ENCODE measurements around the gene KATNA1.
"Not testable (repeated sequence)": the region's sequence is repeated elsewhere in the genome, so short reads cannot be mapped to it uniquely, and the experiment has no call there.

KATNA1 gene

GRCh38 chr6:149648148-149649145 lies at the start of gene KATNA1:
KATNA1 (minus strand) TSS chr6:149648714; CDS start chr6:149638547, 10,167 bp downstream.
- peak; percentile 87 for DNase-seq

- no peak for DNase-seq
Observed at GRCh38 chr6:149698175-149698574, 49.7 kb upstream of the KATNA1 start.

- no peak for DNase-seq
Observed at GRCh38 chr6:149696901-149697300, 48.4 kb upstream of the KATNA1 start.

- no peak for DNase-seq
Observed at GRCh38 chr6:149694921-149695320, 46.4 kb upstream of the KATNA1 start.

- DNase-seq, result no peak
Observed at GRCh38 chr6:149691201-149691600, 42.7 kb upstream of the KATNA1 start.

DNA sequence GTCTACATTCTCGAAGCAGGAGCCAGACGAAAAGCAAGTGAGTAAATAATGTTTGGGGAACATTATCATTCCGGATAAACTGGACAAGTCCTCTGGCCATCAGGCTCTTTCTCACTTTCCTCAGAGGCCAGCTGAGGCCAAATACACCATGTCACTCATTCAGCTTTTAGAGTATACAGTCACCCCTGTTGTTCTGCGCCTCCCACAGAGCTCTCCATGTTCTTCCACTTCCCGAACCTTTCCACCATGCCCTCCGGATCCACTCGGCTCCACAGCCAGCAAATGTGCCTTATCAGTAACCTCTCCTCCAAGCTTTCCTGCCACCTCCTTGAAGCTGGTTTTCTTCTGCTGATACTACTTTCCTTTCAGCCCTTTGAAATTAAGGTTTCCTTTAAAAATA lies 37.7 kb upstream of the KATNA1 start:
- no peak for DNase-seq

GRCh38 chr6:149683256-149683859 lies 34.8 kb upstream of the KATNA1 start:
- DNase-seq, result no peak

- not testable (repeated sequence) for DNase-seq
Observed at GRCh38 chr6:149681845-149682244, 33.3 kb upstream of the KATNA1 start.

GRCh38 chr6:149681209-149681608 lies 32.7 kb upstream of the KATNA1 start:
- DNase-seq, result no peak

- DNase-seq, result no peak
Observed at GRCh38 chr6:149680503-149680902, 32.0 kb upstream of the KATNA1 start.

GRCh38 chr6:149672265-149672664 lies 23.8 kb upstream of the KATNA1 start:
- not testable (repeated sequence) for DNase-seq

DNA sequence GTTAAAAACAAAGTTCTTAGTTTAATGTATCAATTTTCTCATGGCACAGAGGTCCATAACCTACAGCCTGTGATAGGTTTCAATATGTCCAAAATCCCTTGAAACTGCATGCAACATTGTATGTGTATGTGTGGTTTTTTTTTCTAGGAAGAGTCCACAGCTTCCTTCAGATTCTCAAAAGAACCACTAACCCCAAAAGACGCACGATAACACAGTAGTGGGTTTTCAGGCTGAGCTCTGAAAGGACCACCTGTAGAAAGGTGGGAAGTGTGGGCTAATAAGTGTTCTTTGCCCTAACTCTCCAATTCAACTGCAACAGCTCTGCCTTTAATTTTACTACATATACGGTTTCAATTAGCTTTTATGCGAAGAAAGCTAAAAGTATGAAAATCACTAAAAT lies 11.5 kb upstream of the KATNA1 start:
- no peak for DNase-seq

- no peak for DNase-seq
Observed at GRCh38 chr6:149657441-149657840, 8.9 kb upstream of the KATNA1 start.

GRCh38 chr6:149651056-149651455 lies 2.5 kb upstream of the KATNA1 start:
- DNase-seq, result no peak

GRCh38 chr6:149646599-149646998 lies 1.9 kb downstream of the KATNA1 start:
- DNase-seq, result no peak

DNA sequence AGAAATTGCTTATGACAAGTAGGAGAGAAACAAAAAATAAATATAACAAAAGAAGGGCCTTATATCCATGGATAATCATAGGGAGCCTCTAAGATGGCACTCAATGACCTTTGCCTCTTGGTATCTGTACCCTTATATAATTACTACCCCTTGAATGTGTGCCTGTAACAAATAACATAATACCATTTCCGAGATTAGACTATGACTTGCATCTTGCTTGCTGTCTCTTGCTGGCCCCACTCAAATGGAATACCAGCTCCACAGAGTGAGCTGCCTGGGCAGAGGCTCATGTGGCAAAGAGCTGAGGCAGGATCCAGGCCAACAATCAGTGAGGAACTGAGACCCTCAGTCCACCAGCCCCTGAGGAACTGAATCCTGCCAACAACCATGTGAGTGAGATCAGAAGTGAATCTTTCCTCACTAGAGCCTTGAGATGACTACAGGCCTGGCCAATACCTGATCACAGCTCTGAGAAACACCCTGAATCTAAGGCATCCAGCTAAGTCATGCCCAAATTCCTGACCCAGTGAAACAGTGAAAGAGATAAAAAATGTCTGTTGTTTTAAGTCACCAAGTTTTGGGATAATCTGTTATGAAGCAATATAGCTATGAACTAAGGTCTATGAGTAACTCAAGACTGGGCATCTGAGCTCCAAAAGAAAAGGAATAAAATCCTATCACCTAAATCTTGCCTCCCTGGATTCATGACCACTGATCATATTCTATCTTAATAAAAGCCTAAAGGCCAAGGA lies 5.5 kb downstream of the KATNA1 start:
- no peak for DNase-seq

DNA sequence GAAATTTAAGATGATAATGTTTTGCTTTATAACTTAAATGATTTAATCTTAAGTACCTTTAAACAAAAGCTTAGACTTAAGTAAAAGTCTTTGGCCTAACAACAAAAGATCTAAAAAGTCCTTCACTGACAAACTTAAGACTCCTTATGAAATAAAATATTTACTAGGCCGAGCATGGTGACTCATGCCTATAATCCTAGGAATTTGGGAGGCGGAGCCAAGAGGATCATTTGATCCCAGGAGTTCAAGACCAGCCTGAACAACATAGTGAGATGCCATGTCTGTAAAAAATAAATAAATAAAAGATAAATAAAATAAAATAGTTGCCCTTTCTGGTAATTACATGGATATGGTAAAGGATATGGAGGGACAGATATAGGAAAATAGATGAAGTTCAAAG lies 12.4 kb downstream of the KATNA1 start:
- DNase-seq, result no peak

DNA sequence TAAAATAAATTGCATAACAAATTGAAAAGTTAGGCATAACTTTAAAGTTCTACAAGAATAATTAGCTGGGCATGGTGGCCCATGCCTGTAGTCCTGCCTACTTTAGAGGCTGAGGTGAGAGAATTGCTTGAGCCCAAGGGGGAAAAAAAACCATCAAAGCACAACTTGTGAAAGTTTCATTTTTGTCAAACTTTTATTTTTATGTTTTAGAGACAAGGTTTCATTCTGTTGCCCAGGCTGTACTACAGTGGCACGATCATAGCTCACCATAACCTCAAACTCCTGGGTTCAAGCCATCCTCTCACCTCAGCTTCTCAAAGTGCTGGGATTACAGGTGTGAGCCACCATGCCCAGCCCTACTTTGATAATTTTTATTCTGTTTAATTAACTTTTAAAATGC lies 14.2 kb downstream of the KATNA1 start:
- DNase-seq, result no peak

- DNase-seq, result no peak
Observed at GRCh38 chr6:149628875-149629510, 19.5 kb downstream of the KATNA1 start.

GRCh38 chr6:149627672-149628071 lies 20.8 kb downstream of the KATNA1 start:
- DNase-seq, result no peak

GRCh38 chr6:149615805-149616204 lies 32.7 kb downstream of the KATNA1 start:
- no peak for DNase-seq

GRCh38 chr6:149614337-149614736 lies 34.2 kb downstream of the KATNA1 start:
- DNase-seq, result no peak

All from activated CD8-positive, alpha-beta memory T cell treated with anti-CD3 and anti-CD28 coated beads, Interleukin-2, amount 50 U/mL, for 4 hours (primary cell).